ENCODE measurements around the gene CSDE1. TPM values are rescaled to one million over a fixed set of nuclear protein-coding genes. Genes with fewer than 3 reads are reported as not detected.

Gene CSDE1
- polyA plus RNA-seq, 3 donors = 177 to 324 (median 251) TPM

DNA sequence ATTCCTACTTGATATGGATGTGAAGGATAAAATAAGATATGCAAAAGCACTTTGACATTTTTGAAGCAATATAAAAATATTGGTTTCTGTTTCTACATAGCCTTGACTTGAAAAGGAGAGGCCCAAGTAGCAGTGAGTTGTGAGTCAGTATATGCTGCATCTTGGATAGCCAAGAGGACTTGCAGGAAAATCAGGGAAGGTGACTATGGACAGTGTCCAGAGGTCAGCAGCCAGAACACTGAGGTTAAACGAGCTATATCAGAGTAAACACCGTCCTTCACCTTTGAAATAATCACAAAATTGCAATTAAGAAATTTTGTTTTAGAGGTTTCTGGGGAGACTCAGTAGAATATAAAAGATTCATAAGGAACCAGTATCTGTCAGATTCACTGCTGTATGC, 55.9 kb downstream of the CSDE1 start:
- no CpG with 5 or more reads among the region's 2 CpGs for WGBS (ENCODE audit: insufficient coverage)
- Mint-ChIP-seq H3K36me3 (peaks cover 19 to 20% of the 10 kb centered on the region in 2 donors), H3K27me3 (ENCODE audit: low read depth in 3 of 3) (peaks cover 0 to 11% (median 2%) of the 10 kb centered on the region in 3 donors), H3K9me3 (peaks cover 0 to 1% (median 0%) of the 10 kb centered on the region in 7 donors), H3K27ac (no peak overlapping the region), H3K4me1 (peaks cover 2% of the 10 kb centered on the region), H3K4me3 (no peak overlapping the region)
- Histone ChIP-seq H4K20me1 (ENCODE audit: insufficient read depth, low read length) (no peaks in the 10 kb centered on the region), H3K4me2 (replicated peaks; ENCODE audit: extremely low read depth, low read length, poor library complexity, severe bottlenecking) (no peak overlapping the region), H3K27ac (ENCODE audit: low read depth in 1 of 2, low read length in 2 of 2) (no peak overlapping the region), H3K36me3 (replicated peaks in 1 of 2; ENCODE audit: control insufficient read depth in 1 of 2, insufficient read depth in 2 of 2, low read length in 2 of 2) (peaks cover 15 to 20% of the 10 kb centered on the region in 2 donors), H3K9ac (ENCODE audit: insufficient read depth, low read length, poor library complexity, severe bottlenecking) (no peak overlapping the region), H2AFZ (ENCODE audit: insufficient read depth, low read depth, low read length, poor library complexity, severe bottlenecking) (no peak overlapping the region), H3K4me1 (ENCODE audit: control insufficient read depth in 1 of 2, insufficient read depth in 2 of 2, low read length in 2 of 2) (no peaks in the 10 kb centered on the region), H3K4me3 (replicated peaks in 1 of 3; ENCODE audit: low read depth in 2 of 3, low read length in 3 of 3) (no peak overlapping the region), H3K27me3 (ENCODE audit: control insufficient read depth in 2 of 2, insufficient read depth in 2 of 2, low read length in 2 of 2) (no peaks in the 10 kb centered on the region), H3K9me3 (replicated peaks in 1 of 2; ENCODE audit: control insufficient read depth in 1 of 2, insufficient read depth in 1 of 2, low read length in 2 of 2) (no peaks in the 10 kb centered on the region), H3K79me2 (ENCODE audit: insufficient read depth, low read length) (no peaks in the 10 kb centered on the region)
- TF ChIP-seq, protein P1, sequence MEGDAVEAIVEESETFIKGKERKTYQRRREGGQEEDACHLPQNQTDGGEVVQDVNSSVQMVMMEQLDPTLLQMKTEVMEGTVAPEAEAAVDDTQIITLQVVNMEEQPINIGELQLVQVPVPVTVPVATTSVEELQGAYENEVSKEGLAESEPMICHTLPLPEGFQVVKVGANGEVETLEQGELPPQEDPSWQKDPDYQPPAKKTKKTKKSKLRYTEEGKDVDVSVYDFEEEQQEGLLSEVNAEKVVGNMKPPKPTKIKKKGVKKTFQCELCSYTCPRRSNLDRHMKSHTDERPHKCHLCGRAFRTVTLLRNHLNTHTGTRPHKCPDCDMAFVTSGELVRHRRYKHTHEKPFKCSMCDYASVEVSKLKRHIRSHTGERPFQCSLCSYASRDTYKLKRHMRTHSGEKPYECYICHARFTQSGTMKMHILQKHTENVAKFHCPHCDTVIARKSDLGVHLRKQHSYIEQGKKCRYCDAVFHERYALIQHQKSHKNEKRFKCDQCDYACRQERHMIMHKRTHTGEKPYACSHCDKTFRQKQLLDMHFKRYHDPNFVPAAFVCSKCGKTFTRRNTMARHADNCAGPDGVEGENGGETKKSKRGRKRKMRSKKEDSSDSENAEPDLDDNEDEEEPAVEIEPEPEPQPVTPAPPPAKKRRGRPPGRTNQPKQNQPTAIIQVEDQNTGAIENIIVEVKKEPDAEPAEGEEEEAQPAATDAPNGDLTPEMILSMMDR (IDR thresholded peaks at IDR 0.05) = no peak
- intact Hi-C loops (cut with micrococcal nuclease) = no loop called here
- DNase-seq = no peak

DNA sequence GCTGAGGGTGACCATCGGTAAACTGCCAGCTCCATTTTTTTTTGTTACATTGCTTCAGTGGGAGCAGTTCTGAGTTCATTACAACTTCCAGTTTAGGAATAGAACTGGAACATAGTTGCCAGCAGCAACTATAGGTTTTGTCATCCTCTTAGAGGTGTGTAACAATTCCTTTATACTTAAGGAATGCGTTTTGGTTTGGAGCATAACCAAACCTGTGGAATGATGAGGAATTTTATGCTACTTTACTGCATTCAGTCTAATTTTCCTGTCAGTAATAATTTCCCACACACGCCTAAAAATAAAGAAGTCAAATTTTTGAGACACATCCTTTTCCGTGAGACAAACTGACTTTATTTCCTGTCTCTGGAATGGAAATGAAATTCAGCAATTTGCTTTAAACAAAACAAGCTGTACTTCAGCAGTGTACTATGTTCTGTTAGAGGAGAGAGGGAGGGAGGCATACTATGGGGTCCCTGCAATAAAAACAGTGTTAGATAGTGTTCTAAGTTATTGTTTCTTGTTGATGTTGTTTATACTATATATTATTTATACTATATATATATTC, 57.7 kb downstream of the CSDE1 start:
- Histone ChIP-seq H3K36me3 (replicated peaks in 1 of 2; ENCODE audit: control insufficient read depth in 1 of 2, insufficient read depth in 2 of 2, low read length in 2 of 2) (peaks cover 2 to 3% of the 10 kb centered on the region in 2 donors), H3K9me3 (replicated peaks in 1 of 2; ENCODE audit: control insufficient read depth in 1 of 2, insufficient read depth in 1 of 2, low read length in 2 of 2) (no peaks in the 10 kb centered on the region), H3K27me3 (ENCODE audit: control insufficient read depth in 2 of 2, insufficient read depth in 2 of 2, low read length in 2 of 2) (no peaks in the 10 kb centered on the region), H3K4me1 (ENCODE audit: control insufficient read depth in 1 of 2, insufficient read depth in 2 of 2, low read length in 2 of 2) (no peaks in the 10 kb centered on the region), H3K9ac (ENCODE audit: insufficient read depth, low read length, poor library complexity, severe bottlenecking) (no peak overlapping the region), H4K20me1 (ENCODE audit: insufficient read depth, low read length) (no peaks in the 10 kb centered on the region), H3K4me3 (replicated peaks in 1 of 3; ENCODE audit: low read depth in 2 of 3, low read length in 3 of 3) (no peak overlapping the region), H3K79me2 (ENCODE audit: insufficient read depth, low read length) (no peaks in the 10 kb centered on the region), H2AFZ (ENCODE audit: insufficient read depth, low read depth, low read length, poor library complexity, severe bottlenecking) (no peak overlapping the region), H3K4me2 (replicated peaks; ENCODE audit: extremely low read depth, low read length, poor library complexity, severe bottlenecking) (no peak overlapping the region), H3K27ac (ENCODE audit: low read depth in 1 of 2, low read length in 2 of 2) (no peak overlapping the region)
- TF ChIP-seq, protein P1 (IDR thresholded peaks at IDR 0.05) = no peak
- Mint-ChIP-seq H3K9me3 (peaks cover 0 to 1% (median 0%) of the 10 kb centered on the region in 7 donors), H3K4me1 (peaks cover 2% of the 10 kb centered on the region), H3K27me3 (ENCODE audit: low read depth in 3 of 3) (peaks cover 2 to 11% (median 5%) of the 10 kb centered on the region in 3 donors), H3K4me3 (no peak overlapping the region), H3K36me3 (peaks cover 6 to 7% of the 10 kb centered on the region in 2 donors), H3K27ac (no peak overlapping the region)
- no CpG with 5 or more reads among the region's 4 CpGs for WGBS (ENCODE audit: insufficient coverage)
- DNase-seq = no peak
- intact Hi-C loops (cut with micrococcal nuclease) = no loop called here

Measured in CD14-positive monocyte (primary cell).